Right lobe of liver (tissue), 6 donors: ENCODE measurements around the gene SCUBE1. TPM values are rescaled to one million over a fixed set of nuclear protein-coding genes. Genes with fewer than 3 reads are reported as not detected.

ENCODE experiments used
- ATAC-seq, 4 donors: fragments of 200-7000 bp; cut with Tn5 transposase; one replicate each; pipeline ENCODE4 v1.9.1; 2020; ENCODE audit warnings: mild to moderate bottlenecking in 4 of 4, moderate library complexity in 4 of 4
- DNase-seq, 3 donors: peaks; one replicate each; pipeline ENCODE4 v3.0.0-alpha.2; 2020
- H3K27ac ChIP-seq, 3 donors: fragments of 200-600 bp; one replicate each; pipeline ENCODE4 v1.8.0; 2022
- H3K27me3 ChIP-seq, 2 donors: fragments of 200-600 bp; one replicate each; pipeline ENCODE4 v1.8.0; 2022
- H3K36me3 ChIP-seq, 4 donors: fragments of 200-600 bp; sonication (generic) in 1 of 4; one replicate each; pipeline versions ENCODE4 v1.5.1 to v1.8.0; 2017 to 2022; ENCODE audit warnings: control low read depth in 1 of 4
- H3K4me1 ChIP-seq, 4 donors: fragments of 200-600 bp; sonication (generic) in 1 of 4; one replicate each; pipeline versions ENCODE4 v1.5.1 to v1.8.0; 2017 to 2022; ENCODE audit warnings: control low read depth in 1 of 4
- H3K4me3 ChIP-seq, 3 donors: fragments of 200-600 bp; one replicate each; pipeline ENCODE4 v1.8.0; 2022
- H3K9me3 ChIP-seq, 4 donors: fragments of 200-600 bp; sonication (generic) in 1 of 4; one replicate each; pipeline versions ENCODE4 v1.5.1 to v1.8.0; 2017 to 2022; ENCODE audit warnings: control low read depth in 1 of 4
- CTCF ChIP-seq, 4 donors: fragments of 200-600 bp in 3 of 4; fragments of 450-650 bp in 1 of 4; IDR thresholded peaks; one replicate each; pipeline versions ENCODE4 v1.5.1 to v1.8.0; 2016 to 2022; ENCODE audit warnings: antibody characterized with exemption in 4 of 4, mild to moderate bottlenecking in 2 of 4
- POLR2A ChIP-seq: fragments of 450-650 bp; IDR thresholded peaks from one replicate; pipeline ENCODE4 v1.6.1; 2017; ENCODE audit warnings: antibody characterized with exemption, mild to moderate bottlenecking
- WGBS: methylation state at CpG from one replicate; pipeline ENCODE4 v1.1.6; 2018; ENCODE audit warnings: low coverage, low lambda C conversion rate; ENCODE audit not compliant: insufficient coverage; ENCODE audit errors: missing lambda C conversion rate; 5-methylcytosine and 5-hydroxymethylcytosine counted together
- intact Hi-C, 2 donors: fragments of 100-400 bp; cut with DNase I; formaldehyde crosslinking; loops; one replicate each; pipeline versions ENCODE4 v1.11.2 to v1.14.1; 2022
- total RNA-seq, 6 experiments: library from RNA; depleted of rRNA in 2 of 6; stranded (reverse); fragments of >200 nt in 2 of 6; fragmentation: NEBNext Ultra II Directional in 3 of 6; extraction: Animal tissue kit (Norgen Biotek cat#: 25700) in 3 of 6; gene quantifications; one replicate each; pipeline versions ENCODE4 v1.1.0 to v1.2.4, GENCODE V29; 2016 to 2023
- donor health status: DM: no; HTN: yes; CAD: no.
- donor health status: DM: no; HTN: no; CAD: no.
- donor health status: DM: no; HTN: no; CAD: no.
- donor health status: DM: no; HTN: yes; CAD: no.
- donor health status: DM: no; HTN: yes; CAD: no.

Gene SCUBE1
- total RNA-seq, 6 experiments from 2014 or later: 0.73 to 11.7 (median 2.7) TPM

DNA sequence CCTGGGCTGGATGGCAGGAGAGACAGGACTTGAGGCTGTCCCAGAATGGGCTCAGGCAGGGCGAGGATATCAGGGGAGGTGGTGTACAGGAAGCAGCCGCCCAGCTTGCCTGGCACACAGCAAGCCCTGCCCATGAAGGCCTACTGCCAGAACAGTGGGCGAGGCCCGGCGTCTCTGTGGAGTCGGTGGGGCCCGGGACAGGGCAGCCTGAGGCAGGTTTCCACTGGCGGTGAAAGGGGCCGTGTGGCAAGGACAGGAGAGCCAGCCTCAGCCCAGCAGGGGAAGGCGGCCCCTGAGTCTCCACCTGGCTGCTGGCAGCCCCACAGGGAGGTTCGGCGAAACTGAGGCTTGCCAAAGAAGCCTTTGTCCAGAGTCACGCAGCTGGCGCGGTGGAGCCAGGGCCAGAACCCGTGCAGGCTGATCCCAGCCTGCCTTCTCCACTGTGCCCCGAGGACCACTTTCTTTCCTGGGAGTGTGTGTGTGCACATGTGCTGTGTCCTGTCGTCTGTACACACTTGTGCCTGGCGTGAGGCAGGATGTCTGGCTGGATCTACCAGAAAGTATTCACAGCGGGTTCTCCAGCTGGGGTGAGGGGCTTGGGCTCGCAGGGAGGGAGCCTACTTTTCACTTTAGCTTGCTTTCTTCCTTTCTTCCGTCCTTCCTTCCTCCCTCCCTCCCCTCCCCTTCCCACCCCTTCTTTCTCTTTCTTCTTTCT lies 190.7 kb downstream of the SCUBE1 start:
- intact Hi-C loops: no loop called here

GRCh38 chr22:43152003-43152356 lies 191.2 kb downstream of the SCUBE1 start:
- no peaks in the 10 kb centered on the region for H3K9me3 ChIP-seq
- TF ChIP-seq CTCF (IDR thresholded peaks at IDR 0.05) (no peak), POLR2A (no peak)
- peak overlapping the region; percentile 57 to 72 (median 59) for H3K27ac ChIP-seq
- intact Hi-C loops: no loop called here
- no peaks in the 10 kb centered on the region for H3K36me3 ChIP-seq
- 33% methylated on average over 2 of the region's 18 CpGs for WGBS
- no peaks in the 10 kb centered on the region for H3K27me3 ChIP-seq
- DNase-seq (no peak), ATAC-seq (no peak)
- H3K4me3 ChIP-seq: peak overlapping the region; percentile 61 to 77 (median 74)
- H3K4me1 ChIP-seq: peaks cover 0 to 16% (median 0%) of the 10 kb centered on the region in 4 donors

More for the DNA sequence above, 190.7 kb downstream of the SCUBE1 start:
- Histone ChIP-seq H3K4me1 (peaks cover 0 to 16% (median 0%) of the 10 kb centered on the region in 4 donors), H3K4me3 (peak overlapping the region; percentile 61 to 77 (median 74)), H3K27ac (peak overlapping the region; percentile 57 to 72 (median 59)), H3K36me3 (no peaks in the 10 kb centered on the region), H3K9me3 (no peaks in the 10 kb centered on the region), H3K27me3 (no peaks in the 10 kb centered on the region)
- peak; percentile 71 to 76 (median 76) for DNase-seq
- 29% methylated on average over 9 of the region's 22 CpGs for WGBS
- TF ChIP-seq CTCF (IDR thresholded peaks at IDR 0.05) (no peak), POLR2A (peak; percentile 24)
- ATAC-seq: peak; percentile 52 to 79 (median 69)

DNA sequence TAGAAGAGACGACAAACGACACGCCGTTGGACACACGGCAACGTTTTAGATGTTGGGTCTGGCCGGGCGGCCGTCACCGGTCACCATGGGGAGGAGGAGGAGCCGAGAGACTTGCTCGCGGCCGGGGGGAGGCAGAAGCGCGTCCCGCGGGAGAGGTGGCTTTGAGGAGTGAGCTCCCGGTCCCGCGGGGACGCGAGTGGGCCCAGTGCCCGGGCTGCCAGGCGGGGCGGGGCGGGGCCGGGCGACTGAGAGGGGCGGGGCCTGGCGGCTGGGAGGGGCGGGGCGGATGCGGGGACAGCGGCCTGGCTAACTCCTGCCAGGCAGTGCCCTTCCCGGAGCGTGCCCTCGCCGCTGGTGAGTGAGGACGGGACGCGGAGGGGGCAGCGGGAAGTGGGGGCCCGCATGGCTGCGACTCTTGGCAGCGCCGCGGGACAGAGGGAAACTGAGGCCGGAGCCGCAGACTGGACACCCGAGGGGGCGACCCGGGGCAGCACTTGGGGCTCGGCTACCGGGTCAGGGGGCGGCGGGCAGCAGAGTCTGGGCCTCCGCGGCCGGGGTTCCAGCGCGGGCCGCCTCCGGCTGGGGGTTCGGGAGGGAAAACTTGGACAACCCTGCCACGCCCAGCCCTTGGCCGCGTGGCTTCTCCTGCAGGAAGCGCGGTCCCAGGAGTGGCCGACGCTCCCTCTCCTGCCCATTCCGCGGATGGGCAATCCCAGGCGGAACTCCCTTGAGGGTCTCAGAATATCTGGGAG lies 191.7 kb downstream of the SCUBE1 start, which contains the start of gene TSPO:
TSPO (plus strand) TSS at position 309 of the 752 bp plus-strand sequence. CDS start 7,680 bp downstream, outside the sequence.
- ATAC-seq (peak; percentile 82 to 92 (median 88)), DNase-seq (peak; percentile 86 to 87 (median 86))
- intact Hi-C loops: no loop called here
- Histone ChIP-seq H3K9me3 (no peaks in the 10 kb centered on the region), H3K27ac (peak within 1 kb of the TSS; percentile 57 to 72 (median 59)), H3K36me3 (no peaks in the 10 kb centered on the region), H3K4me3 (peak within 1 kb of the TSS; percentile 61 to 77 (median 74)), H3K27me3 (no peaks in the 10 kb centered on the region), H3K4me1 (peaks cover 0 to 16% (median 0%) of the 10 kb centered on the region in 4 donors)
- 0% methylated on average over 1 of the region's 75 CpGs for WGBS
- peak; percentile 54 for TF ChIP-seq POLR2A
- TF ChIP-seq CTCF (IDR thresholded peaks at IDR 0.05): no peak

- Histone ChIP-seq H3K4me1 (peaks cover 0 to 16% (median 0%) of the 10 kb centered on the region in 4 donors), H3K27me3 (no peaks in the 10 kb centered on the region), H3K4me3 (peak overlapping the region; percentile 61 to 77 (median 74)), H3K9me3 (no peaks in the 10 kb centered on the region), H3K36me3 (no peaks in the 10 kb centered on the region), H3K27ac (peak overlapping the region in 1 of 3 donors; percentile 57)
- intact Hi-C loops: no loop called here
- WGBS: 83% methylated on average over 1 of the region's 15 CpGs
- no peak for ATAC-seq
- no peak for DNase-seq
- TF ChIP-seq CTCF (IDR thresholded peaks at IDR 0.05): no peak
- no peak for TF ChIP-seq POLR2A
These were observed 192.4 kb downstream of the SCUBE1 start for GRCh38 chr22:43150731-43151206.
